HEK293 (cell line): ENCODE results near the gene CACNA1D.

Experiments
- CTCF ChIA-PET: fragments of 350-600 bp; formaldehyde crosslinking; extraction: SDS; loops from one replicate; lab custom pipeline; 2021; ENCODE audit warnings: antibody characterized with exemption; lab: Yijun Ruan, JAX
- POLR2A ChIA-PET: fragments of 300-600 bp; formaldehyde crosslinking; extraction: SDS; loops from one replicate; lab custom pipeline; 2020; ENCODE audit warnings: antibody characterized with exemption, inconsistent platforms; lab: Yijun Ruan, JAX
- H3K27ac ChIP-seq: fragments of 200-500 bp; sonication (Bioruptor generic); 2 replicates; pipeline ENCODE4 v1.5.1; 2014; ENCODE audit warnings: low read depth, low read length, control low read depth, inconsistent platforms; ENCODE audit errors: extremely low read depth
- H3K36me3 ChIP-seq, 2 experiments: fragments of 200-500 bp in 1 of 2; sonication (Bioruptor generic) in 1 of 2; 1 replicate in 1 of 2; 2 replicates in 1 of 2; pipeline ENCODE4 v1.5.1; 2014 to 2017; ENCODE audit warnings: inconsistent platforms in 2 of 2, low read length in 2 of 2; ENCODE audit not compliant: control insufficient read depth in 2 of 2, insufficient read depth in 1 of 2
- H3K4me1 ChIP-seq: fragments of 200-500 bp; sonication (Bioruptor generic); 2 replicates; pipeline ENCODE4 v1.5.1; 2014; ENCODE audit warnings: mild to moderate bottlenecking, low read length, inconsistent platforms; ENCODE audit not compliant: control insufficient read depth, insufficient read depth
- H3K4me3 ChIP-seq: 2 replicates; pipeline ENCODE4 v1.5.1; 2011; ENCODE audit warnings: low read depth, mild to moderate bottlenecking, control low read depth, low read length, moderate library complexity
- H3K9me3 ChIP-seq: fragments of 200-500 bp; sonication (Bioruptor generic); 2 replicates; pipeline ENCODE4 v1.5.1; 2014; ENCODE audit warnings: low read depth, low read length, inconsistent platforms; ENCODE audit not compliant: control insufficient read depth, insufficient read depth
- ATF2 ChIP-seq: fragments of 450-650 bp; formaldehyde crosslinking; IDR thresholded peaks from 2 replicates; pipeline ENCODE4 v1.5.1; 2016; ENCODE audit warnings: missing biosample characterization, missing genetic modification characterization, low read depth
- CTCF ChIP-seq: fragments of 450-650 bp; formaldehyde crosslinking; IDR thresholded peaks from 2 replicates; pipeline ENCODE4 v1.5.1; 2016; ENCODE audit warnings: missing biosample characterization, missing genetic modification characterization
- EGR2 ChIP-seq: fragments of 450-650 bp; formaldehyde crosslinking; IDR thresholded peaks from 2 replicates; pipeline ENCODE4 v1.5.1; 2016; ENCODE audit warnings: low read depth, missing biosample characterization, missing genetic modification characterization
- KLF17 ChIP-seq: fragments of 450-650 bp; formaldehyde crosslinking; IDR thresholded peaks from 2 replicates; pipeline ENCODE4 v1.5.1; 2016; ENCODE audit warnings: missing biosample characterization, missing genetic modification characterization
- MZF1 ChIP-seq: fragments of 450-650 bp; formaldehyde crosslinking; IDR thresholded peaks from 2 replicates; pipeline ENCODE4 v1.5.1; 2017; ENCODE audit warnings: missing biosample characterization, missing genetic modification characterization, borderline replicate concordance
- PRDM1 ChIP-seq: fragments of 450-650 bp; formaldehyde crosslinking; IDR thresholded peaks from 2 replicates; pipeline ENCODE4; 2016; ENCODE audit warnings: missing biosample characterization, missing genetic modification characterization
- RBAK ChIP-seq: fragments of 450-650 bp; formaldehyde crosslinking; IDR thresholded peaks from 2 replicates; pipeline ENCODE4 v1.5.1; 2016; ENCODE audit warnings: missing biosample characterization, missing genetic modification characterization
- SALL2 ChIP-seq: fragments of 450-650 bp; formaldehyde crosslinking; IDR thresholded peaks from 2 replicates; pipeline ENCODE4 v1.5.0; 2017; ENCODE audit warnings: missing biosample characterization, mild to moderate bottlenecking, missing genetic modification characterization, borderline replicate concordance
- ZBTB7A ChIP-seq: fragments of 450-650 bp; formaldehyde crosslinking; IDR thresholded peaks from 2 replicates; pipeline ENCODE4 v1.5.1; 2016; ENCODE audit warnings: low read depth, missing biosample characterization, missing genetic modification characterization
- ZFHX2 ChIP-seq: fragments of 450-650 bp; formaldehyde crosslinking; conservative IDR thresholded peaks from 2 replicates; pipeline ENCODE4 v1.5.1; 2016; ENCODE audit warnings: missing biosample characterization, missing genetic modification characterization
- ZNF114 ChIP-seq: fragments of 450-650 bp; formaldehyde crosslinking; IDR thresholded peaks from 2 replicates; pipeline ENCODE4 v1.5.0; 2017; ENCODE audit warnings: missing biosample characterization, missing genetic modification characterization
- ZNF202 ChIP-seq: fragments of 450-650 bp; formaldehyde crosslinking; IDR thresholded peaks from 2 replicates; pipeline ENCODE4 v1.5.1; 2016; ENCODE audit warnings: missing biosample characterization, missing genetic modification characterization, borderline replicate concordance
- ZNF274 ChIP-seq, 2 experiments: fragments of 200-500 bp in 1 of 2; fragments of 450-650 bp in 1 of 2; sonication (Bioruptor generic) in 1 of 2; formaldehyde crosslinking in 1 of 2; IDR thresholded peaks; 2 replicates each; pipeline versions ENCODE4 v1.5.1 to v1.6.1; 2014 to 2016; ENCODE audit warnings: borderline replicate concordance in 1 of 2, inconsistent platforms in 1 of 2, low read length in 1 of 2, missing biosample characterization in 1 of 2, missing genetic modification characterization in 1 of 2
- ZNF518A ChIP-seq: fragments of 450-650 bp; formaldehyde crosslinking; conservative IDR thresholded peaks from 2 replicates; pipeline ENCODE4 v1.5.1; 2016; ENCODE audit warnings: low read depth, missing biosample characterization, missing genetic modification characterization
- ZNF555 ChIP-seq: fragments of 450-650 bp; formaldehyde crosslinking; conservative IDR thresholded peaks from 2 replicates; pipeline ENCODE4 v1.5.1; 2017; ENCODE audit warnings: missing biosample characterization, mild to moderate bottlenecking, missing genetic modification characterization, inconsistent platforms
- ZNF561 ChIP-seq: fragments of 450-650 bp; IDR thresholded peaks from 2 replicates; pipeline ENCODE4 v1.5.1; 2018; ENCODE audit warnings: missing biosample characterization, missing genetic modification characterization, borderline replicate concordance
- ZNF660 ChIP-seq: fragments of 450-650 bp; IDR thresholded peaks from 2 replicates; pipeline ENCODE4 v1.5.1; 2018; ENCODE audit warnings: missing biosample characterization, mild to moderate bottlenecking, missing genetic modification characterization
- ZNF76 ChIP-seq: fragments of 450-650 bp; formaldehyde crosslinking; IDR thresholded peaks from 2 replicates; pipeline ENCODE4; 2016; ENCODE audit warnings: low read depth, missing biosample characterization, missing genetic modification characterization, borderline replicate concordance
- ZSCAN30 ChIP-seq: fragments of 450-650 bp; IDR thresholded peaks from 2 replicates; pipeline ENCODE4 v1.5.1; 2018; ENCODE audit warnings: missing biosample characterization, mild to moderate bottlenecking, missing genetic modification characterization, moderate library complexity

The CACNA1D gene

GRCh38 chr3:53703630-53704362 lies 209.4 kb downstream of the CACNA1D start:
- Histone ChIP-seq H3K36me3 (no peaks in the 10 kb centered on the region), H3K4me3 (no peak overlapping the region), H3K27ac (no peak overlapping the region), H3K9me3 (no peaks in the 10 kb centered on the region), H3K4me1 (no peaks in the 10 kb centered on the region)
- CTCF ChIA-PET = no interaction called here
- TF ChIP-seq ZNF202 (tag by site-specific recombination) (no peak), CTCF (tag by site-specific recombination) (0 out of 2 replicates have a peak, but pooled peaks have one; percentile 7)
- POLR2A ChIA-PET = no interaction called here

- no peaks in the 10 kb centered on the region for H3K9me3 ChIP-seq
- H3K4me3 ChIP-seq = no peak overlapping the region
- H3K36me3 ChIP-seq = no peaks in the 10 kb centered on the region
- no peaks in the 10 kb centered on the region for H3K4me1 ChIP-seq
- TF ChIP-seq MZF1 (tag by site-specific recombination) (no peak), ZSCAN30 (tag by site-specific recombination) (no peak), ZNF274 (IDR thresholded peaks at IDR 0.05; ENCODE audit: low read length) (no peak), ZNF274 (tag by site-specific recombination; IDR thresholded peaks at IDR 0.05; ENCODE audit: borderline replicate concordance) (no peak), ZNF76 (tag by site-specific recombination) (no peak)
- no peak overlapping the region for H3K27ac ChIP-seq
- CTCF ChIA-PET = no interaction called here
- POLR2A ChIA-PET = no interaction called here
These were observed 209.9 kb downstream of the CACNA1D start for GRCh38 chr3:53704363-53704725.

GRCh38 chr3:53705024-53705745 lies 210.8 kb downstream of the CACNA1D start:
- Histone ChIP-seq H3K9me3 (no peaks in the 10 kb centered on the region), H3K36me3 (no peaks in the 10 kb centered on the region), H3K4me1 (no peaks in the 10 kb centered on the region), H3K4me3 (no peak overlapping the region), H3K27ac (no peak overlapping the region)
- no peak for TF ChIP-seq ZNF561 (tag by site-specific recombination)
- TF ChIP-seq ZNF518A (tag by site-specific recombination) = no peak
- TF ChIP-seq ZBTB7A = no peak
- TF ChIP-seq ZNF555 (tag by site-specific recombination) = no peak
- TF ChIP-seq ZFHX2 (tag by site-specific recombination) = peak; percentile 61
- no peak for TF ChIP-seq RBAK (tag by site-specific recombination)
- no peak for TF ChIP-seq ATF2 (tag by site-specific recombination)
- no peak for TF ChIP-seq KLF17 (tag by site-specific recombination)
- TF ChIP-seq PRDM1 = no peak
- TF ChIP-seq ZNF660 = no peak
- no peak for TF ChIP-seq ZNF114 (tag by site-specific recombination)
- peak; percentile 60 for TF ChIP-seq EGR2 (tag by site-specific recombination)
- TF ChIP-seq SALL2 (tag by site-specific recombination) = no peak
- POLR2A ChIA-PET = interaction anchor here (0.6 kb wide), 1 partner anchor 490 kb away, joined by 4 read pairs; no protein-coding TSS in a partner anchor
- CTCF ChIA-PET = no interaction called here
